HEK293T (cell line): ENCODE measurements around the gene SETD3.

Experiments
- CTCF ChIA-PET: fragments of 350-600 bp; formaldehyde crosslinking; extraction: SDS; loops from one replicate; lab custom pipeline; 2021; ENCODE audit warnings: antibody characterized with exemption, inconsistent platforms; lab: Yijun Ruan, JAX
- POLR2A ChIA-PET: fragments of 350-600 bp; formaldehyde crosslinking; extraction: SDS; loops from one replicate; lab custom pipeline; 2020; ENCODE audit warnings: antibody characterized with exemption, inconsistent platforms; lab: Yijun Ruan, JAX
- DNase-seq: peaks from one replicate; pipeline ENCODE4 v3.0.0; 2012; ENCODE audit warnings: mixed read lengths; ENCODE audit errors: extremely low spot score
- ARNT ChIP-seq: fragments of 450-650 bp; IDR thresholded peaks from 2 replicates; pipeline ENCODE4 v1.6.1; 2017; ENCODE audit warnings: mild to moderate bottlenecking
- BHLHE40 ChIP-seq: fragments of 450-650 bp; IDR thresholded peaks from 2 replicates; pipeline ENCODE4 v1.6.1; 2016; ENCODE audit warnings: mild to moderate bottlenecking, moderate library complexity, borderline replicate concordance
- CTBP1 ChIP-seq: fragments of 450-650 bp; IDR thresholded peaks from 2 replicates; pipeline ENCODE4 v1.6.1; 2016; ENCODE audit warnings: borderline replicate concordance
- ELF4 ChIP-seq: fragments of 450-650 bp; IDR thresholded peaks from 2 replicates; pipeline ENCODE4 v1.6.1; 2017; ENCODE audit warnings: antibody characterized with exemption
- FOXA1 ChIP-seq: fragments of 450-650 bp; IDR thresholded peaks from 2 replicates; pipeline ENCODE4 v1.6.1; 2016; ENCODE audit warnings: mild to moderate bottlenecking
- FOXK2 ChIP-seq: fragments of 450-650 bp; IDR thresholded peaks from 2 replicates; pipeline ENCODE4 v1.6.1; 2016; ENCODE audit warnings: mild to moderate bottlenecking
- FOXM1 ChIP-seq: fragments of 450-650 bp; IDR thresholded peaks from 2 replicates; pipeline ENCODE4 v1.6.1; 2017; ENCODE audit warnings: mild to moderate bottlenecking, borderline replicate concordance
- HDGF ChIP-seq: fragments of 450-650 bp; IDR thresholded peaks from 2 replicates; pipeline ENCODE4 v1.6.1; 2017; ENCODE audit warnings: antibody characterized with exemption, borderline replicate concordance
- L3MBTL2 ChIP-seq: fragments of 450-650 bp; conservative IDR thresholded peaks from 2 replicates; pipeline ENCODE4 v1.6.1; 2016; ENCODE audit warnings: mild to moderate bottlenecking
- LEF1 ChIP-seq: fragments of 450-650 bp; IDR thresholded peaks from 2 replicates; pipeline ENCODE4 v1.6.1; 2017; ENCODE audit warnings: mild to moderate bottlenecking, borderline replicate concordance
- NFRKB ChIP-seq: fragments of 450-650 bp; IDR thresholded peaks from 2 replicates; pipeline ENCODE4 v1.6.1; 2016; ENCODE audit warnings: mild to moderate bottlenecking, moderate library complexity
- SP1 ChIP-seq: fragments of 450-650 bp; IDR thresholded peaks from 2 replicates; pipeline ENCODE4 v1.6.1; 2017
- SUZ12 ChIP-seq: fragments of 450-650 bp; IDR thresholded peaks from 2 replicates; pipeline ENCODE4 v1.6.1; 2016; ENCODE audit warnings: mild to moderate bottlenecking
- TARDBP ChIP-seq: fragments of 450-650 bp; IDR thresholded peaks from 2 replicates; pipeline ENCODE4 v1.6.1; 2016
- ZNF384 ChIP-seq: fragments of 450-650 bp; IDR thresholded peaks from 2 replicates; pipeline ENCODE4 v1.6.1; 2016
- TF ChIP-seq, protein P1 (sequence below): fragments of 450-650 bp; IDR thresholded peaks from 2 replicates; pipeline ENCODE4 v1.6.1; 2016

The SETD3 gene

DNA sequence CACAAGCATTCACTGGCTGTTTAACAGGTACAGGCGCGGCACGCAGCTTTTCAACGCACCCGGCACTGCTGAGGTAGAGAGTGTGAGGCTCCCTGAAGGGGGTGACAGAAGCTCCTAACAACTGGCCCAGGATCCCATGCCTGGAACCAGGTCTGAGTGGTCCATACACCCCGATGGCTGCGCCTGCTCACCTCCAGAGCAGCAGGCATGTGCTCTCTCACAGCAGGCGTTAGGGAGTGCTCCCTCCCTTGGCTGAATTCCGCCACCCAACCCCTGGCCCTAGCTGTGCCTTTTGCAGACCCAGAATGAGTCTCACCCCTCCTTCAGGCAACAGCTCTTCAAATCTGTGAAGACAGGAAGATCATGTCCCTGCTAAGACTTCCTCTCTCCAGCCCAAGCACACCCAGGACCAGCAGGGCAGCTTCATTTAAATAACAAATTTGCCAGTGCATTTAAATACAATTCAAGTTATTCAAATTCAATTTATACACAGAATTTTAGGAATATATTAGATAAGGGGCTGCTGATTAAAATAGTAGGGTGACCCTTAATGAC lies 86.0 kb downstream of the SETD3 start:
- DNase-seq = no peak
- CTCF ChIA-PET = interaction anchor here (3.8 kb wide), 1 partner anchor 21 kb away, joined by 35 read pairs; no protein-coding TSS in a partner anchor
- TF ChIP-seq SUZ12 = no peak
- no peak for TF ChIP-seq NFRKB
- TF ChIP-seq ZNF384 = no peak
- no peak for TF ChIP-seq HDGF
- TF ChIP-seq L3MBTL2 = no peak
- no peak for TF ChIP-seq CTBP1
- TF ChIP-seq ARNT = no peak
- no peak for TF ChIP-seq SP1
- TF ChIP-seq, protein P1, sequence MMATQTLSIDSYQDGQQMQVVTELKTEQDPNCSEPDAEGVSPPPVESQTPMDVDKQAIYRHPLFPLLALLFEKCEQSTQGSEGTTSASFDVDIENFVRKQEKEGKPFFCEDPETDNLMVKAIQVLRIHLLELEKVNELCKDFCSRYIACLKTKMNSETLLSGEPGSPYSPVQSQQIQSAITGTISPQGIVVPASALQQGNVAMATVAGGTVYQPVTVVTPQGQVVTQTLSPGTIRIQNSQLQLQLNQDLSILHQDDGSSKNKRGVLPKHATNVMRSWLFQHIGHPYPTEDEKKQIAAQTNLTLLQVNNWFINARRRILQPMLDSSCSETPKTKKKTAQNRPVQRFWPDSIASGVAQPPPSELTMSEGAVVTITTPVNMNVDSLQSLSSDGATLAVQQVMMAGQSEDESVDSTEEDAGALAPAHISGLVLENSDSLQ = no peak
- no peak for TF ChIP-seq FOXK2
- no peak for TF ChIP-seq LEF1
- TF ChIP-seq TARDBP = no peak
- no peak for TF ChIP-seq FOXA1
- TF ChIP-seq FOXM1 = no peak
- TF ChIP-seq ELF4 = no peak
- TF ChIP-seq BHLHE40 = no peak
- POLR2A ChIA-PET = no interaction called here

GRCh38 chr14:99393059-99393655 lies 87.5 kb downstream of the SETD3 start:
- no peak for TF ChIP-seq L3MBTL2
- TF ChIP-seq NFRKB = no peak
- TF ChIP-seq FOXA1 = no peak
- peak; percentile 68 for DNase-seq
- ChIA-PET POLR2A (interaction anchor here (0.8 to 1.0 kb wide), 3 partner anchors 9 to 25 kb away, joined by 3 to 4 read pairs (median 3); no protein-coding TSS in a partner anchor), CTCF (interaction anchor here (0.6 to 3.8 kb wide), 32 partner anchors 9 to 626 kb away, joined by 3 to 35 read pairs (median 5); partner anchors contain the start of gene CCDC85C)

GRCh38 chr14:99391671-99392070 lies 89.0 kb downstream of the SETD3 start:
- TF ChIP-seq TARDBP = no peak
- no peak for TF ChIP-seq HDGF
- TF ChIP-seq SP1 = no peak
- TF ChIP-seq, protein P1 = no peak
- no peak for TF ChIP-seq L3MBTL2
- TF ChIP-seq SUZ12 = no peak
- TF ChIP-seq LEF1 = no peak
- no peak for TF ChIP-seq NFRKB
- no peak for TF ChIP-seq FOXM1
- no peak for TF ChIP-seq ARNT
- no peak for TF ChIP-seq FOXA1

GRCh38 chr14:99389174-99389826 lies 91.4 kb downstream of the SETD3 start:
- ChIA-PET POLR2A (no interaction called here), CTCF (interaction anchor here (0.8 to 3.1 kb wide), 17 partner anchors 9 to 83 kb away, joined by 3 to 24 read pairs (median 4); no protein-coding TSS in a partner anchor)
- DNase-seq = peak; percentile 76
- TF ChIP-seq L3MBTL2 (no peak), BHLHE40 (no peak), NFRKB (no peak)
- TF ChIP-seq, protein P1 = no peak

More at GRCh38 chr14:99391671-99392070, 89.0 kb downstream of the SETD3 start:
- ChIA-PET CTCF (interaction anchor here (1.2 to 3.8 kb wide), 3 partner anchors 13 to 24 kb away, joined by 6 to 35 read pairs (median 7); no protein-coding TSS in a partner anchor), POLR2A (no interaction called here)
- DNase-seq = no peak

DNA sequence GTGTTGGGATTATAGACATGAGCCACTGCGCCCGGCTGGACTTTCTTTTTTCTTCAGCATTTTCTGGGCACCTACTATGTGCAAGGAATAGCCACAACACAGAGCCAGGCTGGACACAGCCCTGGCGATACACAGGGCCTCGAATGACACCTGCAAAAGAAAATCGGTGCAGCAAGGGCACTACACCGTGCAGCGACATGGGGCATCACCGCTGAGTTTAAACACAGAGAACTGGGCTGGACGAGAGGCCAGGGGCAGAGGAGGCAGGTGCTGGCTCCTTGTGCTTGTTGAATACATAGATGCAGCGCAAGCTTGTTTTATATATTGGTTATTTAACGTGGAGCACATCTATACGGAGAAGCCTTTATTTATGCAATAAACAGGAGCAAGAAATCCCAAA lies 92.4 kb downstream of the SETD3 start:
- ChIA-PET CTCF (interaction anchor here (0.8 to 3.1 kb wide), 12 partner anchors 8 to 84 kb away, joined by 3 to 24 read pairs (median 4); no protein-coding TSS in a partner anchor), POLR2A (no interaction called here)
- no peak for TF ChIP-seq SUZ12
- TF ChIP-seq ARNT = no peak
- no peak for TF ChIP-seq FOXA1
- TF ChIP-seq LEF1 = no peak
- no peak for TF ChIP-seq ZNF384
- TF ChIP-seq FOXK2 = no peak
- TF ChIP-seq NFRKB = no peak
- TF ChIP-seq ELF4 = no peak
- no peak for TF ChIP-seq FOXM1
- TF ChIP-seq, protein P1 = no peak
- TF ChIP-seq BHLHE40 = no peak
- TF ChIP-seq L3MBTL2 = no peak
- TF ChIP-seq SP1 = no peak
- no peak for TF ChIP-seq HDGF
- no peak for TF ChIP-seq TARDBP
- no peak for DNase-seq
